ENCODE measurements around the gene EFCC1.

The EFCC1 gene

GRCh38 chr3:129001101-129001805 lies at the start of gene EFCC1:
Gene EFCC1, plus strand, starts transcription at chr3:129001304. Its CDS starts 325 bp downstream, at chr3:129001629.
- peak in 1 of 2 experiments; percentile 40 for DNase-seq

GRCh38 chr3:128956440-128956839 lies 44.7 kb upstream of the EFCC1 start:
- no peak for DNase-seq

- DNase-seq: no peak
Observed at GRCh38 chr3:128965280-128965679, 35.8 kb upstream of the EFCC1 start.

GRCh38 chr3:128965818-128966217 lies 35.3 kb upstream of the EFCC1 start:
- DNase-seq: no peak

GRCh38 chr3:128967748-128968355 lies 33.3 kb upstream of the EFCC1 start:
- DNase-seq: no peak

- peak; percentile 58 to 71 for DNase-seq
Observed at GRCh38 chr3:128969993-128970739, 30.9 kb upstream of the EFCC1 start.

- DNase-seq: no peak
Observed at GRCh38 chr3:128970740-128971047, 30.4 kb upstream of the EFCC1 start.

GRCh38 chr3:128971421-128972100 lies 29.5 kb upstream of the EFCC1 start:
- DNase-seq: no peak

GRCh38 chr3:128973988-128974564 lies 27.0 kb upstream of the EFCC1 start:
- DNase-seq: no peak

GRCh38 chr3:128975276-128975675 lies 25.8 kb upstream of the EFCC1 start:
- no peak for DNase-seq

- DNase-seq: no peak
Observed at GRCh38 chr3:128983293-128984069, 17.6 kb upstream of the EFCC1 start.

- no peak for DNase-seq
Observed at GRCh38 chr3:128984596-128984995, 16.5 kb upstream of the EFCC1 start.

- DNase-seq: no peak
Observed at GRCh38 chr3:128987302-128988100, 13.6 kb upstream of the EFCC1 start.

- no peak for DNase-seq
Observed at GRCh38 chr3:128988286-128988685, 12.8 kb upstream of the EFCC1 start.

- DNase-seq: no peak
Observed at GRCh38 chr3:128991355-128991895, 9.7 kb upstream of the EFCC1 start.

GRCh38 chr3:128992926-128993460 lies 8.1 kb upstream of the EFCC1 start:
- DNase-seq: no peak

GRCh38 chr3:128993461-128994172 lies 7.5 kb upstream of the EFCC1 start, which contains the start of gene CFAP92:
Gene CFAP92, minus strand, starts transcription at chr3:128994076. Its CDS starts 772 bp downstream, at chr3:128993304.
- DNase-seq: peak; percentile 89 to 93

GRCh38 chr3:128994173-128994512 lies 7.0 kb upstream of the EFCC1 start:
- no peak for DNase-seq

GRCh38 chr3:128994581-128995546 lies 6.2 kb upstream of the EFCC1 start:
- no peak for DNase-seq

Data from activated CD4-positive, alpha-beta T cell treated with anti-CD3 and anti-CD28 coated beads, Interleukin-2, amount 50 U/mL, for 48 hours (primary cell).